Upper lobe of left lung (tissue), 6 donors: Measurements from ENCODE around the gene ABCG1. TPM values are rescaled to one million over a fixed set of nuclear protein-coding genes. Genes with fewer than 3 reads are reported as not detected.

Source experiments
- ATAC-seq, 2 donors: fragments of 200-7000 bp; cut with Tn5 transposase; one replicate each; pipeline ENCODE4 v1.9.1; 2022; ENCODE audit warnings: mild to moderate bottlenecking in 2 of 2, moderate library complexity in 2 of 2; ENCODE audit not compliant: low FRiP score in 2 of 2
- DNase-seq, 2 donors: peaks; one replicate each; pipeline ENCODE4 v3.0.0-alpha.2; 2019 to 2020
- H3K27ac ChIP-seq, 4 donors: fragments of 200-600 bp; sonication (generic); one replicate each; pipeline ENCODE4 v1.5.1; 2016 to 2019
- H3K27me3 ChIP-seq, 4 donors: fragments of 200-600 bp; sonication (generic); one replicate each; pipeline ENCODE4 v1.5.1; 2017 to 2019
- H3K36me3 ChIP-seq, 4 donors: fragments of 200-600 bp; sonication (generic); one replicate each; pipeline ENCODE4 v1.5.1; 2016 to 2019
- H3K4me1 ChIP-seq, 4 donors: fragments of 200-600 bp; sonication (generic); one replicate each; pipeline ENCODE4 v1.5.1; 2018 to 2019
- H3K4me3 ChIP-seq, 4 donors: fragments of 200-600 bp; sonication (generic); one replicate each; pipeline ENCODE4 v1.5.1; 2017 to 2019; ENCODE audit warnings: mild to moderate bottlenecking in 2 of 4, moderate library complexity in 1 of 4
- H3K9me3 ChIP-seq, 4 donors: fragments of 200-600 bp; sonication (generic); one replicate each; pipeline ENCODE4 v1.5.1; 2018 to 2019
- EP300 ChIP-seq, 4 donors: sonication (generic); formaldehyde crosslinking; IDR thresholded peaks; one replicate each; pipeline ENCODE4 v1.5.1; 2017; ENCODE audit warnings: antibody characterized with exemption in 4 of 4, control low read depth in 2 of 4
- POLR2A ChIP-seq, 4 donors: fragments of 450-650 bp; IDR thresholded peaks; one replicate each; pipeline ENCODE4 v1.5.1; 2016 to 2017; ENCODE audit warnings: antibody characterized with exemption in 4 of 4, mild to moderate bottlenecking in 2 of 4
- POLR2AphosphoS5 ChIP-seq, 2 donors: sonication (generic); formaldehyde crosslinking; IDR thresholded peaks; one replicate each; pipeline ENCODE4 v1.5.1; 2017; ENCODE audit warnings: antibody characterized with exemption in 2 of 2
- WGBS, 2 donors: methylation state at CpG; one replicate each; pipeline ENCODE4 v1.1.5; 2017 to 2018; 5-methylcytosine and 5-hydroxymethylcytosine counted together
- total RNA-seq, 6 donors: library from RNA; depleted of rRNA in 4 of 6; stranded (reverse); fragments of >200 nt in 4 of 6; gene quantifications; one replicate each; pipeline versions ENCODE4 v1.1.0 to v1.2.1, GENCODE V29; 2016 to 2021
- TF ChIP-seq, protein P1 (sequence below), 6 experiments: fragments of 450-650 bp in 4 of 6; fragments of 200-600 bp in 2 of 6; sonication (generic) in 2 of 6; IDR thresholded peaks; one replicate each; pipeline ENCODE4 v1.5.1; 2016 to 2019; ENCODE audit warnings: antibody characterized with exemption in 6 of 6
- donor health status: DM: no; HTN: no; CAD: no; lungs with moderate emphysema.
- donor health status: DM: no; HTN: yes; CAD: no; lungs with severe emphysema.

ABCG1 gene
- total RNA-seq, 6 donors from 2014 or later, result 56.7 to 130 (median 79.8) TPM

DNA sequence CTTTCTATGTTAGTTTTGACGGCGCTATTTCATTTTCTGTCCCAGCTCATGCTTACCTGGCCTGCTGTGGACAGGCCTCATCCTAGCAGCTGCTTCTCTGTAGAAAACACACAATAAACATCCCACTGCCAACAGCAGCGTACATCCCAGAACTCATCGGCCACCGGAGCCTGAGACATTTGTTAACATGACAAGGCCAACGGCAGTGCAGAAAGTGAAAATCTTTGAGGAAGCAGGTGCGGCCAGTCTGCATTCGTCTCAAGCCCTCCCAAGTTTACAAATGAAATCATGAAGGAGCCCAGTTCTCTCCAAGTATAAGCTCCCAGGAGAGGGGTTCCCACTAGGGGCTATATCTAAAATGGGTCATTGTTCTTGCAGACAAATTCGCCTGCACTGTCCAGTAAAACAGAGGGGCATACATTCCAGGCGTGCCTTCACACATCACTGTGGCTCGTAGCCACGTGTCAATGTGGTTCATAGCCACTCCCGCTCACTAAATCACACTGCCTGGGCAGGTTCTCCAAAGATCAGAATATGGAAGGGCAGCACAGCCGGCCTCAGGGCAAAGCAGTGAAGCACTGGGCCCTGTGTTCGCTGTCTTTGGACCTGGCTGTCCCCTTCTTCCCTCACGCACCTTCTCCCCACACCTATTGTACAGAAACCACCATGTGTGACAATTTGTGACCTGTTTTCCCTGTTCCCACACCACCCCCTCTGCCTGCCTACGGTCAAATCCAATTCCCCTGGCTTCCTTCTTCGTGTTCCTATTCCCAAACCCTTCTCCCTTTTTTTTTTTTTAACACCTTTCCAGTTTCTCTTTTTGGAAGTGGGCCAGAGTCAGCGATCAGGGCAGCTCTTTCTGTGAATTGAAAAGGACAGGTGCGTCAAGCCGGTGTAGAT, 27.0 kb upstream of the ABCG1 start:
- TF ChIP-seq, protein P1, sequence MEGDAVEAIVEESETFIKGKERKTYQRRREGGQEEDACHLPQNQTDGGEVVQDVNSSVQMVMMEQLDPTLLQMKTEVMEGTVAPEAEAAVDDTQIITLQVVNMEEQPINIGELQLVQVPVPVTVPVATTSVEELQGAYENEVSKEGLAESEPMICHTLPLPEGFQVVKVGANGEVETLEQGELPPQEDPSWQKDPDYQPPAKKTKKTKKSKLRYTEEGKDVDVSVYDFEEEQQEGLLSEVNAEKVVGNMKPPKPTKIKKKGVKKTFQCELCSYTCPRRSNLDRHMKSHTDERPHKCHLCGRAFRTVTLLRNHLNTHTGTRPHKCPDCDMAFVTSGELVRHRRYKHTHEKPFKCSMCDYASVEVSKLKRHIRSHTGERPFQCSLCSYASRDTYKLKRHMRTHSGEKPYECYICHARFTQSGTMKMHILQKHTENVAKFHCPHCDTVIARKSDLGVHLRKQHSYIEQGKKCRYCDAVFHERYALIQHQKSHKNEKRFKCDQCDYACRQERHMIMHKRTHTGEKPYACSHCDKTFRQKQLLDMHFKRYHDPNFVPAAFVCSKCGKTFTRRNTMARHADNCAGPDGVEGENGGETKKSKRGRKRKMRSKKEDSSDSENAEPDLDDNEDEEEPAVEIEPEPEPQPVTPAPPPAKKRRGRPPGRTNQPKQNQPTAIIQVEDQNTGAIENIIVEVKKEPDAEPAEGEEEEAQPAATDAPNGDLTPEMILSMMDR (IDR thresholded peaks at IDR 0.05), result no peak
- TF ChIP-seq EP300 (IDR thresholded peaks at IDR 0.05), result no peak
- no peak for TF ChIP-seq POLR2AphosphoS5 (IDR thresholded peaks at IDR 0.05)
- no peak for TF ChIP-seq POLR2A (IDR thresholded peaks at IDR 0.05)
- no peak overlapping the region for H3K4me3 ChIP-seq
- WGBS, 2 donors, result 75% methylated on average over 21 of the region's 21 CpGs
- H3K9me3 ChIP-seq, result no peaks in the 10 kb centered on the region
- peaks cover 20 to 41% (median 27%) of the 10 kb centered on the region in 4 donors for H3K4me1 ChIP-seq
- no peak for ATAC-seq
- H3K27ac ChIP-seq, result no peak overlapping the region
- DNase-seq, result no peak
- H3K36me3 ChIP-seq, result no peaks in the 10 kb centered on the region
- no peaks in the 10 kb centered on the region for H3K27me3 ChIP-seq

DNA sequence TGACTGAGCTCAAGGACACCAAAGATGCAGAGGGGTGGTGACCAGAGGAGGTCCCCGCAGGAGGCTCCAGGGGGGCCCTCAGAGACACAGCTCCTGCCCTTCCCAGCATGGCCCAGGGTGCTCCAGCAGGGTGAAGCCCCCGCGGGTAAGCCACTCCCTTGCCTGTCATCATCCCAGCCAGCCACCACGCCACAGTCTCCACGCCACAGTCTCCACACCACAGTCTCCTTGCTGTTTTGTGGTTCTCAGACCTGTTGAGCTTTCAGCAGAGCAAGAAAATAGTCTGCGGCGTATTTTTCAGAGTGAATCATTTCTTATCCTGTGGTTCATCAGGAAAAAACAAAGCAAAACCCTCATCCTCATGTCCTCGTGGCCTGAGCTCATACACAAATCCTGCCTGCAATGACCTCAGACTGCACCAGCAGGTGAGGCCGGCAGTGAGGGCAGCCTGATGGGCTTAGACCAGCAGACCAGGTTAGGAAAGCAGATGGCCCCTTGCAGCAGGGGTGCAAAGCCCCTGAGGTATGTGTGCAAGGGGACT, 25.7 kb upstream of the ABCG1 start:
- Histone ChIP-seq H3K36me3 (no peaks in the 10 kb centered on the region), H3K27me3 (no peaks in the 10 kb centered on the region), H3K4me1 (peaks cover 12 to 30% (median 24%) of the 10 kb centered on the region in 4 donors), H3K9me3 (no peaks in the 10 kb centered on the region), H3K27ac (no peak overlapping the region), H3K4me3 (no peak overlapping the region)
- ATAC-seq (no peak), DNase-seq (no peak)
- WGBS, 2 donors, result 82% methylated on average over 7 to 9 of the region's 9 CpGs
- TF ChIP-seq EP300 (IDR thresholded peaks at IDR 0.05) (no peak), POLR2A (IDR thresholded peaks at IDR 0.05) (no peak), POLR2AphosphoS5 (IDR thresholded peaks at IDR 0.05) (no peak)
- TF ChIP-seq, protein P1 (IDR thresholded peaks at IDR 0.05), result no peak

DNA sequence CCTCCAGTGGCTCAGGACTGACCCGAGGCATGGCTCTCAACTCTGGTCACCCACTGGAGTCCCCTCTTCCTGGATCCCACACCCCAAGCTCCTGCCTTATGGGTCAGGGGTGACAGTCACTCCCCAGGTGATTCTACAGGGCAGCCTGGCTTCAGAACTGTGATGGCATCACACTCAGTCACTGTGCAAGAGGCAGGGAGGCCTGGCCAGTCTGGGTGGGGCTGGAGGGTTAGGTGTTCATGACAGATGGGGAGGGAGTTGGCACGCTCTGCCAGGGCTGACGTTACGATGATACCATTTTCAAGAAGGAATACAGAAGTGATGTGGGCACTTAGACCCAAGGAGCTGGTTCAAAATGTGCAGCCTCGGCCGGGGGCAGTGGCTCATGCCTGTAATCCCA, 25.2 kb upstream of the ABCG1 start:
- Histone ChIP-seq H3K27ac (no peak overlapping the region), H3K9me3 (no peaks in the 10 kb centered on the region), H3K36me3 (no peaks in the 10 kb centered on the region), H3K4me1 (peaks cover 7 to 29% (median 22%) of the 10 kb centered on the region in 4 donors), H3K4me3 (no peak overlapping the region), H3K27me3 (no peaks in the 10 kb centered on the region)
- TF ChIP-seq POLR2AphosphoS5 (IDR thresholded peaks at IDR 0.05), result no peak
- no peak for TF ChIP-seq EP300 (IDR thresholded peaks at IDR 0.05)
- no peak for TF ChIP-seq POLR2A (IDR thresholded peaks at IDR 0.05)
- ATAC-seq, result no peak
- DNase-seq, result no peak
- WGBS, 2 donors, result 87 to 93% methylated on average over 5 to 6 of the region's 6 CpGs

DNA sequence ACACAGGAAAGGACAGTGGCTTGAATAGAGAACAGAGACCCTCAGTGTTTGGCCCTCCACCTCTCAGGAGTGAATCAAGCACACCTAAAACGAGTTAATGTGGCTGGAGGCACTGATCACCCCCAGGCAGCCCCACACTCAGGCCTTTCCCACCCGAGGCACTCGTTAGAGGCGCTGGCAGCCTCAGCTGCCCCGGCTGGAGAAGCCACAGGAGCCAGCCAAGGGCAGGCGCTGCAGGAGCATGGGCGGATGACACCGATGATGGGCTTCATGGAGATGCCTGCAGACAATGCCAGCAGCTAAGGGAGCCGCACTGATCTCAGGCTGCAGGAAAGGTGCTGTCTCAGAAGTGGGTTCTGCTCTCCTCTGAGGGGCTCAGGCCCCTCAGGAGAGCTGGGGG, 24.1 kb upstream of the ABCG1 start:
- ATAC-seq (no peak), DNase-seq (peak in 1 of 2 donors; percentile 56)
- Histone ChIP-seq H3K27ac (peak overlapping the region in 2 of 4 donors; percentile 30 to 35), H3K9me3 (no peaks in the 10 kb centered on the region), H3K27me3 (no peaks in the 10 kb centered on the region), H3K4me3 (no peak overlapping the region), H3K36me3 (no peaks in the 10 kb centered on the region), H3K4me1 (peaks cover 10 to 32% (median 27%) of the 10 kb centered on the region in 4 donors)
- TF ChIP-seq EP300 (IDR thresholded peaks at IDR 0.05), result no peak
- WGBS, 2 donors, result 83 to 94% methylated on average over 2 to 9 of the region's 9 CpGs

DNA sequence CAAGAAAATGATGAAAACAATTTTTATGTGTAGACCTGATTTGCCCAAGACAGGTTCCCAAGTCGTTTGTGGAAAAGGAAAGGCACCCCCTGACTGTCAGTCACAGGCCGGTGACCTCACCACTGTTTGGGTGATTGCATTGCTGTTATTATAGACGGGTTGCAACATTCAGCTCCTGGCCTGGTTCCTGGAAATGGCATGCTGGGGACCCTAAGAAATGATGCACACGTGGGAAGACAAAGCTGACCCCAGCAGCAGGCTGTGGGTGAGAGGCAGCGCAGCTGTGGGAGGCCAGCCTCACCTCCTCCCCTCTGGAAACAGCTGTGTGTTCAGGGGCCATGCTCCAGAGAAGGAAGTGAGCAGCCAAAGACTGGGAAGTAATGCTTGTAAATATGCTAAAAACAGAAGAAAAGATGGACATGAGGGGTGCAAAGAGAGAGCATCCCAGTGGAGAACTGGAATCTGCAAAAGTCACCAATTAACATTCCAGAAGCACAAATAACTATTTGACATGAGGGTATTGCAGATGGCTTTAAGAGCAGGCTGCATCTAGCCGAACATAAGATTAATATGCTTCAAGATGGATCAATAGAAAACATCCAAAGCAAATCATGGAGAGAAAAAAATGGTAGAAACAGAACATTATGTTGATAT, 23.4 kb upstream of the ABCG1 start:
- H3K36me3 ChIP-seq, result no peaks in the 10 kb centered on the region
- peak in 1 of 2 donors; percentile 87 for ATAC-seq
- H3K4me1 ChIP-seq, result peaks cover 14 to 30% (median 27%) of the 10 kb centered on the region in 4 donors
- no peak for TF ChIP-seq POLR2A (IDR thresholded peaks at IDR 0.05)
- TF ChIP-seq, protein P1 (IDR thresholded peaks at IDR 0.05), result no peak
- peak; percentile 19 to 85 (median 48) for TF ChIP-seq EP300 (IDR thresholded peaks at IDR 0.05)
- peak; percentile 63 to 85 for TF ChIP-seq POLR2AphosphoS5 (IDR thresholded peaks at IDR 0.05)
- H3K4me3 ChIP-seq, result no peak overlapping the region
- H3K27ac ChIP-seq, result peak overlapping the region in 2 of 4 donors; percentile 30 to 35
- no peaks in the 10 kb centered on the region for H3K27me3 ChIP-seq
- 46 to 66% methylated on average over 6 of the region's 6 CpGs for WGBS, 2 donors
- no peaks in the 10 kb centered on the region for H3K9me3 ChIP-seq
- peak; percentile 62 to 78 for DNase-seq
